Trophoblast cell (in vitro differentiated cells and primary cell): ENCODE data around the gene TEKT1.
"Not testable (repeated sequence)": the region's sequence is repeated elsewhere in the genome, so short reads cannot be mapped to it uniquely, and the experiment has no call there.

Source experiments
- DNase-seq, 2 donors: peaks; one replicate each; pipeline ENCODE4 v3.0.0-alpha.2; 2016
- H2AFZ ChIP-seq: 2 replicates; pipeline ENCODE4 v1.6.1; 2013; ENCODE audit warnings: low read length, moderate library complexity, mild to moderate bottlenecking; ENCODE audit not compliant: insufficient read depth, poor library complexity
- H2AK5ac ChIP-seq: 2 replicates; pipeline ENCODE4 v1.6.1; 2013; ENCODE audit warnings: mild to moderate bottlenecking, low read length
- H2BK120ac ChIP-seq: 2 replicates; pipeline ENCODE4 v1.6.1; 2013; ENCODE audit warnings: low read length, mild to moderate bottlenecking, moderate library complexity; ENCODE audit not compliant: insufficient read depth, poor library complexity
- H2BK12ac ChIP-seq: 2 replicates; pipeline ENCODE4 v1.6.1; 2013; ENCODE audit warnings: mild to moderate bottlenecking, low read length, moderate library complexity
- H2BK5ac ChIP-seq: 2 replicates; pipeline ENCODE4 v1.6.1; 2013; ENCODE audit warnings: low read length, low read depth, moderate library complexity, mild to moderate bottlenecking; ENCODE audit not compliant: poor library complexity
- H3K14ac ChIP-seq: 2 replicates; pipeline ENCODE4 v1.6.1; 2013; ENCODE audit warnings: mild to moderate bottlenecking, low read length
- H3K18ac ChIP-seq: 2 replicates; pipeline ENCODE4 v1.6.1; 2013; ENCODE audit warnings: mild to moderate bottlenecking, low read length
- H3K23ac ChIP-seq: 2 replicates; pipeline ENCODE4 v1.6.1; 2013; ENCODE audit warnings: low read length
- H3K27ac ChIP-seq: 2 replicates; pipeline ENCODE4 v1.5.1; 2013; ENCODE audit warnings: low read depth, mild to moderate bottlenecking, inconsistent platforms, low read length, moderate library complexity
- H3K27me3 ChIP-seq: 2 replicates; pipeline ENCODE4 v1.6.1; 2013; ENCODE audit warnings: inconsistent platforms, mild to moderate bottlenecking, low read length, moderate library complexity; ENCODE audit not compliant: insufficient read depth
- H3K36me3 ChIP-seq, 2 experiments: 1 replicate in 1 of 2; 2 replicates in 1 of 2; pipeline ENCODE4 v1.6.1; 2013; ENCODE audit warnings: low read length in 2 of 2, mild to moderate bottlenecking in 2 of 2, moderate library complexity in 1 of 2; ENCODE audit not compliant: insufficient read depth in 2 of 2, control insufficient read depth in 1 of 2
- H3K4ac ChIP-seq: 2 replicates; pipeline ENCODE4 v1.6.1; 2013; ENCODE audit warnings: low read depth, mild to moderate bottlenecking, low read length, moderate library complexity
- H3K4me1 ChIP-seq, 2 experiments: 1 replicate in 1 of 2; 2 replicates in 1 of 2; pipeline ENCODE4 v1.6.1; 2013; ENCODE audit warnings: low read length in 2 of 2, mild to moderate bottlenecking in 2 of 2, moderate library complexity in 1 of 2; ENCODE audit not compliant: insufficient read depth in 2 of 2, control insufficient read depth in 1 of 2
- H3K4me2 ChIP-seq: 2 replicates; pipeline ENCODE4 v1.6.1; 2013; ENCODE audit warnings: inconsistent platforms, mild to moderate bottlenecking, low read length, moderate library complexity
- H3K4me3 ChIP-seq: 2 replicates; pipeline ENCODE4 v1.5.1; 2013; ENCODE audit warnings: mild to moderate bottlenecking, low read depth, low read length, inconsistent platforms
- H3K79me1 ChIP-seq: one replicate; pipeline ENCODE4 v1.6.1; 2013; ENCODE audit warnings: low read length
- H3K79me2 ChIP-seq: 2 replicates; pipeline ENCODE4 v1.6.1; 2013; ENCODE audit warnings: low read length, mild to moderate bottlenecking; ENCODE audit not compliant: control insufficient read depth, insufficient read depth, poor library complexity
- H3K9ac ChIP-seq: 2 replicates; pipeline ENCODE4 v1.6.1; 2013; ENCODE audit warnings: mild to moderate bottlenecking, low read length
- H3K9me3 ChIP-seq: 2 replicates; pipeline ENCODE4 v1.6.1; 2013; ENCODE audit warnings: low read depth, mild to moderate bottlenecking, control low read depth, inconsistent platforms, low read length; ENCODE audit not compliant: insufficient read depth
- H4K12ac ChIP-seq: 2 replicates; pipeline ENCODE4 v1.6.1; 2013; ENCODE audit warnings: low read depth, mild to moderate bottlenecking, low read length, moderate library complexity
- H4K8ac ChIP-seq: 2 replicates; pipeline ENCODE4 v1.6.1; 2013; ENCODE audit warnings: low read depth, mild to moderate bottlenecking, low read length, moderate library complexity
- H4K91ac ChIP-seq: one replicate; pipeline ENCODE4 v1.6.1; 2013; ENCODE audit warnings: low read depth, mild to moderate bottlenecking, low read length, moderate library complexity
- WGBS: extraction: QIAGEN DNeasy Blood & Tissue Kit; methylation state at CpG from one replicate; pipeline ENCODE4 v1.1.7; 2013; ENCODE audit warnings: missing lambda C conversion rate; ENCODE audit not compliant: insufficient read length, insufficient coverage; ENCODE audit errors: extremely low coverage; 5-methylcytosine and 5-hydroxymethylcytosine counted together

TEKT1 gene

DNA sequence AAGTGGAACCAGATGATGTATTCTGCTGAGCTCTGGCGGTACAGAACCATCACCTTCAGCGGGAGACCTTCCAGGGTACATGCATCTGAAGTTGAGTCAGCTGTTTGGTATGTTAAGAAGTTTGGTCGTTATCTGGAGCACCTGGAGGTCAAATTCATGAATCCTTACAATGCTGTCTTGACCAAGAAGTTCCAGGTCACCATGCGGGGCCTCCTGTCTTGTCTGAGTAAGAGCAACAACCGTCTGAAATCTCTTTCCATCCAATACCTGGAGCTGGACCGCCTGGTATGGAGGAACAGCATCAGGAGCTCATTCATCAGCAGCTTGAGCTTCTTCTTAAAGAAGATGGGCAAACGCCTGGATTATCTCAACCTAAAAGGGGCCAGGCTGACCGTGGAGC, 51.5 kb downstream of the TEKT1 start:
- Histone ChIP-seq H3K9me3 (peaks cover 10% of the 10 kb centered on the region), H3K9ac (no peak overlapping the region), H2AFZ (no peak overlapping the region), H3K4me3 (no peak overlapping the region), H3K79me1 (no peaks in the 10 kb centered on the region), H3K27me3 (peaks cover 15% of the 10 kb centered on the region), H3K23ac (no peak overlapping the region), H2BK5ac (no peak overlapping the region), H3K4me2 (no peak overlapping the region), H2AK5ac (no peak overlapping the region), H3K36me3 (no peaks in the 10 kb centered on the region), H4K91ac (no peak overlapping the region), H2BK12ac (no peak overlapping the region), H4K8ac (no peak overlapping the region), H3K27ac (no peak overlapping the region), H3K18ac (no peak overlapping the region), H3K14ac (no peak overlapping the region), H3K4me1 (peaks cover 0 to 5% of the 10 kb centered on the region in 2 experiments), H3K79me2 (no peaks in the 10 kb centered on the region), H3K4ac (no peak overlapping the region), H4K12ac (no peak overlapping the region), H2BK120ac (no peak overlapping the region)
- no CpG with 5 or more reads among the region's 8 CpGs for WGBS
- DNase-seq = peak; percentile 88 to 91

DNA sequence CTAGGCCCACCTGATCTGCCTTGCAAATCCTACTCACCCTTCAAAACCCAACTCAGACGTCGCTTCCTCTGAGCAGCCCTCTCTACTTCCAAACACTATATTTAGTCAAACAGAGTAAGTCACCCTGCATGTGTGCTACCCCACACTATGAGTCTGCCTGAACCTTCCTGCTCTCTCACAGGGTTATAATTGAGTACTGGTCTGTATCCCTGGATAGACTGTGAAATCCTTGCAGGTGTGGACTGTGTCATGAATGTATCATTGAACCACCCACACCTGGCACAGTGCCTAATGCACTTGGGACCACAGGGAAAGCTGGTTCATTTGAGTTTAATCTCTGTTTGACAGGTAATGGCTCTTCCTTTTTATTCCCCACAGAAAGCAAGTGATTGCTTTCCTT, 52.1 kb downstream of the TEKT1 start:
- no peak for DNase-seq
- no peak overlapping the region for H3K4me3 ChIP-seq
- H3K18ac ChIP-seq = no peak overlapping the region
- no peak overlapping the region for H3K23ac ChIP-seq
- no peaks in the 10 kb centered on the region for H3K36me3 ChIP-seq
- no peak overlapping the region for H3K4me2 ChIP-seq
- H3K27ac ChIP-seq = no peak overlapping the region
- H4K8ac ChIP-seq = no peak overlapping the region
- no peak overlapping the region for H2BK120ac ChIP-seq
- no peaks in the 10 kb centered on the region for H3K79me2 ChIP-seq
- no peaks in the 10 kb centered on the region for H3K79me1 ChIP-seq
- peaks cover 15% of the 10 kb centered on the region for H3K27me3 ChIP-seq
- no peak overlapping the region for H3K9ac ChIP-seq
- no peak overlapping the region for H4K91ac ChIP-seq
- H2AFZ ChIP-seq = no peak overlapping the region
- no peak overlapping the region for H2AK5ac ChIP-seq
- no peak overlapping the region for H3K14ac ChIP-seq
- no peak overlapping the region for H3K4ac ChIP-seq
- no peak overlapping the region for H2BK5ac ChIP-seq
- H3K4me1 ChIP-seq = peaks cover 0 to 5% of the 10 kb centered on the region in 2 experiments
- H2BK12ac ChIP-seq = no peak overlapping the region
- peaks cover 10% of the 10 kb centered on the region for H3K9me3 ChIP-seq
- no peak overlapping the region for H4K12ac ChIP-seq
- WGBS = no CpG with 5 or more reads among the region's 2 CpGs

DNA sequence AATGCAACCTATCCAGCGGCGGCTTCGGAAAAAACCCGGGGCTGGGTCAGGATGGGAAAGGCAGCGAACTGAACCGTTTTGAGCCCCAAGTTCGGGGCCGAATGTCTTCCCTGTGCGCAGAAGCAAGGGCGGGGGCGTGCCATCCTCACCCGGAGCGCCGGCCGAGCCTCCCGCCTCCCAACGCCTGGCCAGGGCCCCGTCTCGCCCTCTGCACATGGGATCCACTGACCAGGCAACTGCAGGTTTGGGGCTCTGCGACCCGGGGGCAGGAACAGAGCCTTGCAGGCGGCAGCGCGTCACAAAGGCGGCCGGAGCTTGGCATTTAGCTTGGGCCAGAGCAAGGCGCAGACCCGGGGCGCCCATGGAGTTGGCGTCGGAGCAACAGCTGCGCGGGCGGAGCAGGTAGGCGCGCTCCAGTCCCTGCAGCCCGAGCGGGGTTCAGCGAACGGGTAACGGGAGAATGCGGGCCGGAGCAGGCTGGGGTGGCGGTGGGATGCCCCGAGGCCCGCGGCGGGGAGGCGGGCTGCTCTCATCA, 55.6 kb downstream of the TEKT1 start, which contains the start of gene FBXO39:
FBXO39 (plus strand) TSS at position 345 of the 535 bp plus-strand sequence. CDS start 3,654 bp downstream, outside the sequence.
- Histone ChIP-seq H3K27me3 (peaks cover 15% of the 10 kb centered on the region), H3K9ac (no peak within 1 kb of the TSS), H3K14ac (no peak within 1 kb of the TSS), H3K4me2 (peak within 1 kb of the TSS; percentile 49), H3K9me3 (peaks cover 10% of the 10 kb centered on the region), H2AK5ac (no peak within 1 kb of the TSS), H3K18ac (no peak within 1 kb of the TSS), H3K4ac (no peak within 1 kb of the TSS), H4K8ac (no peak within 1 kb of the TSS), H3K79me1 (no peaks in the 10 kb centered on the region), H3K23ac (no peak within 1 kb of the TSS), H2BK12ac (no peak within 1 kb of the TSS), H3K4me1 (peaks cover 0 to 5% of the 10 kb centered on the region in 2 experiments), H3K27ac (no peak within 1 kb of the TSS), H2BK120ac (no peak within 1 kb of the TSS), H4K91ac (no peak within 1 kb of the TSS), H3K36me3 (no peaks in the 10 kb centered on the region), H2AFZ (peak within 1 kb of the TSS; percentile 17), H3K4me3 (no peak within 1 kb of the TSS), H3K79me2 (no peaks in the 10 kb centered on the region), H4K12ac (no peak within 1 kb of the TSS), H2BK5ac (no peak within 1 kb of the TSS)
- WGBS = no CpG with 5 or more reads among the region's 49 CpGs
- no peak for DNase-seq

DNA sequence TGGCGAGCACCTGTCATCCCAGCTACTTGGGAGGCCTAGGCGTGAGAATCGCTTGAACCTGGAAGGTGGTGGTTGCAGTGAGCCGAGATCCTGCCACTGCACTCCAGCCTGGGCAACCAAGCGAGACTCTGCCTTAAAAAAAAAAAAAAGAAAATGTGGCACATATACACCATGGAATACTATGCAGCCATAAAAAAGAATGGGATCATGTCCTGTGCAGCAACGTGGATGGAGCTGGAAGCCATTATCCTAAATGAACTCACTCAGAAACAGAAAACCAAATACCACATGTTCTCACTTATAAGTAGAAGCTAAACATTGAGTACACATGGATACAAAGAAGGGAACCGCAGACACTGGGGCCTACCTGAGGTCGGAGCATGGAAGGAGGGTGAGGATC, 56.6 kb downstream of the TEKT1 start:
- not testable (repeated sequence) for H2AFZ ChIP-seq, H3K79me2 ChIP-seq, H3K23ac ChIP-seq, H3K18ac ChIP-seq, H3K9ac ChIP-seq, H3K4me2 ChIP-seq, H4K91ac ChIP-seq, H3K4me3 ChIP-seq, H3K4me1 ChIP-seq, H2BK5ac ChIP-seq, H3K79me1 ChIP-seq, H2BK120ac ChIP-seq, H3K27ac ChIP-seq, H4K12ac ChIP-seq, H2AK5ac ChIP-seq, H2BK12ac ChIP-seq, H3K14ac ChIP-seq, H3K4ac ChIP-seq, H4K8ac ChIP-seq, DNase-seq, H3K36me3 ChIP-seq
- peaks cover 15% of the 10 kb centered on the region for H3K27me3 ChIP-seq
- no CpG with 5 or more reads among the region's 8 CpGs for whole genome bisulfite sequencing
- peaks cover 10% of the 10 kb centered on the region for H3K9me3 ChIP-seq
